Naive thymus-derived CD4-positive, alpha-beta T cell (primary cell): ENCODE results near the gene CCDC69. TPM values are rescaled to one million over a fixed set of nuclear protein-coding genes. Genes with fewer than 3 reads are reported as not detected.
"Not testable (repeated sequence)": the region's sequence is repeated elsewhere in the genome, so short reads cannot be mapped to it uniquely, and the experiment has no call there.

ENCODE experiments used
- ATAC-seq: fragments of 150-1000 bp; cut with Tn5 transposase; 2 replicates; pipeline ENCODE4 v1.10.0; 2021; ENCODE audit warnings: mild to moderate bottlenecking, moderate library complexity
- CTCF ChIA-PET: fragments of 350-600 bp; sonication (Branson Sonifier 250); formaldehyde crosslinking; loops from one replicate; lab custom pipeline; 2021; ENCODE audit warnings: antibody characterized with exemption; lab: Charles Lee
- POLR2A ChIA-PET: fragments of 350-600 bp; sonication (Branson Sonifier 250); formaldehyde crosslinking; loops from one replicate; lab custom pipeline; 2021; ENCODE audit warnings: antibody characterized with exemption, inconsistent platforms; lab: Charles Lee
- DNase-seq, 9 donors: peaks; one replicate each; pipeline versions ENCODE4 v3.0.0 to v3.0.0-alpha.2; 2020 to 2022; ENCODE audit warnings: mixed read lengths in 1 of 9
- H3K27ac ChIP-seq: one replicate; pipeline ENCODE4 v1.7.0; 2013; ENCODE audit warnings: mild to moderate bottlenecking, low read depth, low read length, moderate library complexity
- H3K27me3 ChIP-seq, 2 donors: one replicate each; pipeline ENCODE4 v1.7.0; 2013; ENCODE audit warnings: low read length in 2 of 2, mild to moderate bottlenecking in 2 of 2, moderate library complexity in 2 of 2; ENCODE audit not compliant: control insufficient read depth in 2 of 2, insufficient read depth in 2 of 2
- H3K36me3 ChIP-seq, 3 experiments: 1 replicate in 2 of 3; 2 replicates in 1 of 3; pipeline ENCODE4 v1.7.0; 2013; ENCODE audit warnings: low read length in 3 of 3, mild to moderate bottlenecking in 3 of 3, moderate library complexity in 1 of 3; ENCODE audit not compliant: insufficient read depth in 3 of 3, control insufficient read depth in 2 of 3
- H3K4me1 ChIP-seq, 2 donors: one replicate each; pipeline ENCODE4 v1.7.0; 2013; ENCODE audit warnings: low read length in 2 of 2, mild to moderate bottlenecking in 2 of 2, moderate library complexity in 1 of 2; ENCODE audit not compliant: control insufficient read depth in 2 of 2, insufficient read depth in 2 of 2
- H3K4me3 ChIP-seq: 2 replicates; pipeline ENCODE4 v1.7.0; 2013; ENCODE audit warnings: mild to moderate bottlenecking, low read length
- H3K9me3 ChIP-seq, 3 experiments: 1 replicate in 2 of 3; 2 replicates in 1 of 3; pipeline ENCODE4 v1.7.0; 2013; ENCODE audit warnings: low read length in 3 of 3; ENCODE audit not compliant: control insufficient read depth in 2 of 3
- H3K27ac Mint-ChIP-seq, 9 donors: one replicate each; pipeline ENCODE4 v1.8.0; 2020 to 2022; ENCODE audit warnings: mixed read lengths in 9 of 9, mild to moderate bottlenecking in 8 of 9, moderate library complexity in 5 of 9, inconsistent platforms in 2 of 9
- H3K27me3 Mint-ChIP-seq, 5 donors: one replicate each; pipeline ENCODE4 v1.8.0; 2021 to 2022; ENCODE audit warnings: mixed read lengths in 5 of 5, mild to moderate bottlenecking in 1 of 5
- H3K36me3 Mint-ChIP-seq, 5 donors: one replicate each; pipeline ENCODE4 v1.8.0; 2020 to 2022; ENCODE audit warnings: mixed read lengths in 5 of 5, mild to moderate bottlenecking in 3 of 5, inconsistent platforms in 1 of 5
- H3K4me1 Mint-ChIP-seq, 7 donors: one replicate each; pipeline ENCODE4 v1.8.0; 2020 to 2022; ENCODE audit warnings: mixed read lengths in 7 of 7, mild to moderate bottlenecking in 3 of 7, inconsistent platforms in 1 of 7
- H3K4me3 Mint-ChIP-seq, 10 donors: one replicate each; pipeline ENCODE4 v1.8.0; 2020 to 2022; ENCODE audit warnings: mild to moderate bottlenecking in 10 of 10, mixed read lengths in 10 of 10, moderate library complexity in 6 of 10, inconsistent platforms in 2 of 10
- H3K9me3 Mint-ChIP-seq, 11 donors: one replicate each; pipeline ENCODE4 v1.8.0; 2020 to 2022; ENCODE audit warnings: mixed read lengths in 11 of 11, mild to moderate bottlenecking in 4 of 11, inconsistent platforms in 1 of 11, moderate library complexity in 1 of 11
- intact Hi-C, 2 donors: fragments of 100-400 bp; cut with micrococcal nuclease; formaldehyde crosslinking; loops; one replicate each; pipeline ENCODE4 v1.15.1; 2023
- polyA plus RNA-seq, 2 donors: library from polyadenylated mRNA; unstranded; fragments of 300-500 nt; fragmentation: Illumina TruSeq; gene quantifications; one replicate each; pipeline ENCODE4 v1.2.3, GENCODE V29; 2021
- total RNA-seq, 6 experiments: library from RNA in 5 of 6; stranded (reverse) in 5 of 6; gene quantifications; 1 replicate in 5 of 6; 2 replicates in 1 of 6; pipeline ENCODE4 v1.2.3 and lab custom pipeline; 2021 to 2026

Gene CCDC69
- total and polyA plus RNA-seq, 7 experiments from 2014 or later, result 63.6 to 112 (median 94.1) TPM

GRCh38 chr5:151243127-151243526, 19.2 kb upstream of the CCDC69 start:
- Histone ChIP-seq H3K9me3 (no peaks in the 10 kb centered on the region), H3K36me3 (no peaks in the 10 kb centered on the region), H3K4me3 (no peak overlapping the region), H3K27ac (no peak overlapping the region), H3K27me3 (no peaks in the 10 kb centered on the region), H3K4me1 (peaks cover 5% of the 10 kb centered on the region in 2 donors)
- DNase-seq (no peak), ATAC-seq (no peak)
- CTCF ChIA-PET, result no interaction called here
- Mint-ChIP-seq H3K36me3 (peaks cover 0 to 7% (median 0%) of the 10 kb centered on the region in 5 donors), H3K27ac (no peak overlapping the region), H3K4me3 (no peak overlapping the region), H3K4me1 (peaks cover 0 to 43% (median 8%) of the 10 kb centered on the region in 7 donors), H3K27me3 (no peaks in the 10 kb centered on the region), H3K9me3 (no peaks in the 10 kb centered on the region)
- intact Hi-C loops, result no loop called here
- POLR2A ChIA-PET, result no interaction called here

- intact Hi-C loops, result no loop called here
- H3K27me3 Mint-ChIP-seq, result no peaks in the 10 kb centered on the region
- Histone ChIP-seq H3K27me3 (no peaks in the 10 kb centered on the region), H3K4me3 (no peak overlapping the region), H3K36me3 (no peaks in the 10 kb centered on the region), H3K27ac (no peak overlapping the region), H3K9me3 (no peaks in the 10 kb centered on the region), H3K4me1 (peaks cover 5% of the 10 kb centered on the region in 2 donors)
- no peak overlapping the region for H3K4me3 Mint-ChIP-seq
- CTCF ChIA-PET, result interaction anchor here (0.8 to 3.2 kb wide), 6 partner anchors 10 to 124 kb away, joined by 3 to 15 read pairs (median 4); partner anchors contain the start of gene GM2A
- ATAC-seq (peak; percentile 10), DNase-seq (no peak)
- peaks cover 0 to 7% (median 0%) of the 10 kb centered on the region in 5 donors for H3K36me3 Mint-ChIP-seq
- no peak overlapping the region for H3K27ac Mint-ChIP-seq
- H3K4me1 Mint-ChIP-seq, result peaks cover 0 to 43% (median 8%) of the 10 kb centered on the region in 7 donors
- H3K9me3 Mint-ChIP-seq, result no peaks in the 10 kb centered on the region
- POLR2A ChIA-PET, result interaction anchor here (0.6 to 3.3 kb wide), 6 partner anchors 9 to 120 kb away, joined by 3 to 12 read pairs (median 3); no protein-coding TSS in a partner anchor
These were observed 17.2 kb upstream of the CCDC69 start for GRCh38 chr5:151240924-151241635.

DNA sequence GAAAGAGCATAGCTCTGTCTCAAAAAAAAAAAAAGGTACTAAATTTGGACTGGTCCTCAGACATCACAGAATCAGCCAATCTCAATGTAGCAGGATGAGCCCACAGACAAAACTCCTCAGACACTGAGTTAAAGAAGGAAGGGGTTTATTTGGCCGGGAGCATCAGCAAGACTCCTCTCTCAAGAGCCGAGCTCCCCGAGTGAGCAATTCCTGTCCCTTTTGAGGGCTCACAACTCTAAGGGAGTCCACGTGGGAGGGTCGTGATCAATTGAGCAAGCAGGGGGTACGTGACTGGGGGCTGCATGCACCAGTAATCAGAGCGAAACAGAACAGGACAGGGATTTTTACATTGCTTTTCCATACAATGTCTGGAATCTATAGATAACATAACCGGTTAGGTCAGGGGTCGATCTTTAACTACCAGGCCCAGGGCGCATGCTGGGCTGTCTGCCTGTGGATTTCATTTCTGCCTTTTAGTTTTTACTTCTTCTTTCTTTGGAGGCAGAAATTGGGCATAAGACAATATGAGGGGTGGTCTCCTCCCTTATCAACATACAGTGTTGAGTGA, 16.5 kb upstream of the CCDC69 start:
- H3K4me3 ChIP-seq, H3K9me3 Mint-ChIP-seq, H3K27me3 Mint-ChIP-seq, ATAC-seq, H3K36me3 ChIP-seq, H3K4me3 Mint-ChIP-seq, H3K27ac ChIP-seq, DNase-seq, H3K9me3 ChIP-seq, H3K27ac Mint-ChIP-seq, intact Hi-C loops, H3K4me1 ChIP-seq, H3K36me3 Mint-ChIP-seq, H3K27me3 ChIP-seq: not testable (repeated sequence)
- peaks cover 0 to 40% (median 13%) of the 10 kb centered on the region in 7 donors for H3K4me1 Mint-ChIP-seq
- ChIA-PET POLR2A (interaction anchor here (0.6 to 3.3 kb wide), 5 partner anchors 9 to 119 kb away, joined by 3 to 12 read pairs (median 3); no protein-coding TSS in a partner anchor), CTCF (interaction anchor here (0.8 to 3.2 kb wide), 9 partner anchors 9 to 123 kb away, joined by 3 to 15 read pairs (median 3); partner anchors contain the start of gene GM2A)

GRCh38 chr5:151239237-151239861, 15.5 kb upstream of the CCDC69 start:
- H3K27ac Mint-ChIP-seq, result peak overlapping the region in 2 of 9 donors; percentile 68 to 78
- peak; percentile 77 for ATAC-seq
- H3K4me3 Mint-ChIP-seq, result peak overlapping the region in 1 of 10 donors; percentile 60

GRCh38 chr5:151238303-151238741, 14.4 kb upstream of the CCDC69 start:
- peaks cover 14 to 40% (median 28%) of the 10 kb centered on the region in 7 donors for H3K4me1 Mint-ChIP-seq
- H3K9me3 Mint-ChIP-seq, result no peaks in the 10 kb centered on the region
- H3K27ac Mint-ChIP-seq, result peak overlapping the region in 2 of 9 donors; percentile 41 to 71
- H3K9me3 ChIP-seq, result no peaks in the 10 kb centered on the region
- H3K27me3 Mint-ChIP-seq, result no peaks in the 10 kb centered on the region
- peaks cover 0 to 2% (median 0%) of the 10 kb centered on the region in 5 donors for H3K36me3 Mint-ChIP-seq
- H3K4me1 ChIP-seq, result peaks cover 0 to 23% of the 10 kb centered on the region in 2 donors
- H3K27ac ChIP-seq, result no peak overlapping the region
- H3K4me3 ChIP-seq, result no peak overlapping the region
- ChIA-PET CTCF (interaction anchor here (0.6 to 2.3 kb wide), 11 partner anchors 9 to 135 kb away, joined by 3 to 11 read pairs (median 4); partner anchors contain the start of gene GM2A), POLR2A (interaction anchor here (0.6 to 3.3 kb wide), 9 partner anchors 10 to 1941 kb away, joined by 3 to 12 read pairs (median 3); partner anchors contain the start of genes CCDC69 and G3BP1)
- no peaks in the 10 kb centered on the region for H3K27me3 ChIP-seq
- DNase-seq (no peak), ATAC-seq (no peak)
- peak overlapping the region in 3 of 10 donors; percentile 5 to 44 (median 41) for H3K4me3 Mint-ChIP-seq
- intact Hi-C loops, result loop anchor here (2.0 to 5.0 kb wide), 2 partner anchors 66 to 74 kb away; no protein-coding TSS in a partner anchor
- no peaks in the 10 kb centered on the region for H3K36me3 ChIP-seq

More at GRCh38 chr5:151239237-151239861, 15.5 kb upstream of the CCDC69 start:
- intact Hi-C loops, result loop anchor here (1.0 to 5.0 kb wide), 6 partner anchors 14 to 113 kb away; no protein-coding TSS in a partner anchor
- Histone ChIP-seq H3K4me1 (peaks cover 5 to 15% of the 10 kb centered on the region in 2 donors), H3K4me3 (no peak overlapping the region), H3K36me3 (no peaks in the 10 kb centered on the region), H3K9me3 (no peaks in the 10 kb centered on the region), H3K27ac (no peak overlapping the region), H3K27me3 (no peaks in the 10 kb centered on the region)
- ChIA-PET CTCF (interaction anchor here (0.7 to 3.2 kb wide), 13 partner anchors 10 to 118 kb away, joined by 3 to 15 read pairs (median 4); partner anchors contain the start of gene GM2A), POLR2A (interaction anchor here (0.7 to 3.3 kb wide), 6 partner anchors 11 to 94 kb away, joined by 3 to 12 read pairs (median 6); partner anchors contain the start of gene CCDC69)
- Mint-ChIP-seq H3K36me3 (peaks cover 0 to 6% (median 0%) of the 10 kb centered on the region in 5 donors), H3K4me1 (peaks cover 8 to 42% (median 21%) of the 10 kb centered on the region in 7 donors), H3K27me3 (no peaks in the 10 kb centered on the region), H3K9me3 (no peaks in the 10 kb centered on the region)
- peak in 5 of 9 donors; percentile 44 to 60 (median 49) for DNase-seq

- H3K9me3 ChIP-seq, result no peaks in the 10 kb centered on the region
- H3K27ac ChIP-seq, result no peak overlapping the region
- ATAC-seq (no peak), DNase-seq (no peak)
- H3K4me3 Mint-ChIP-seq, result no peak overlapping the region
- H3K4me1 ChIP-seq, result peaks cover 0 to 23% of the 10 kb centered on the region in 2 donors
- no peaks in the 10 kb centered on the region for H3K36me3 ChIP-seq
- intact Hi-C loops, result loop anchor here (2.0 to 5.0 kb wide), 2 partner anchors 65 to 73 kb away; no protein-coding TSS in a partner anchor
- no peak overlapping the region for H3K4me3 ChIP-seq
- no peaks in the 10 kb centered on the region for H3K27me3 Mint-ChIP-seq
- H3K27me3 ChIP-seq, result no peaks in the 10 kb centered on the region
- POLR2A ChIA-PET, result interaction anchor here (0.6 to 2.8 kb wide), 3 partner anchors 9 to 533 kb away, joined by 3 to 11 read pairs (median 9); partner anchors contain the start of genes CCDC69 and G3BP1
- CTCF ChIA-PET, result interaction anchor here (0.6 to 2.3 kb wide), 7 partner anchors 8 to 113 kb away, joined by 3 to 11 read pairs (median 4); partner anchors contain the start of gene GM2A
- H3K9me3 Mint-ChIP-seq, result no peaks in the 10 kb centered on the region
- peak overlapping the region in 1 of 9 donors; percentile 41 for H3K27ac Mint-ChIP-seq
- peaks cover 0 to 2% (median 0%) of the 10 kb centered on the region in 5 donors for H3K36me3 Mint-ChIP-seq
- peaks cover 14 to 42% (median 33%) of the 10 kb centered on the region in 7 donors for H3K4me1 Mint-ChIP-seq
These were observed 13.8 kb upstream of the CCDC69 start for GRCh38 chr5:151237685-151238084.
